ENCODE results near the gene SIX1. TPM values are rescaled to one million over a fixed set of nuclear protein-coding genes. Genes with fewer than 3 reads are reported as not detected.

Gene SIX1
- total RNA-seq, 4 donors from 2014 or later: 0.31 to 0.64 TPM; not detected in 2

DNA sequence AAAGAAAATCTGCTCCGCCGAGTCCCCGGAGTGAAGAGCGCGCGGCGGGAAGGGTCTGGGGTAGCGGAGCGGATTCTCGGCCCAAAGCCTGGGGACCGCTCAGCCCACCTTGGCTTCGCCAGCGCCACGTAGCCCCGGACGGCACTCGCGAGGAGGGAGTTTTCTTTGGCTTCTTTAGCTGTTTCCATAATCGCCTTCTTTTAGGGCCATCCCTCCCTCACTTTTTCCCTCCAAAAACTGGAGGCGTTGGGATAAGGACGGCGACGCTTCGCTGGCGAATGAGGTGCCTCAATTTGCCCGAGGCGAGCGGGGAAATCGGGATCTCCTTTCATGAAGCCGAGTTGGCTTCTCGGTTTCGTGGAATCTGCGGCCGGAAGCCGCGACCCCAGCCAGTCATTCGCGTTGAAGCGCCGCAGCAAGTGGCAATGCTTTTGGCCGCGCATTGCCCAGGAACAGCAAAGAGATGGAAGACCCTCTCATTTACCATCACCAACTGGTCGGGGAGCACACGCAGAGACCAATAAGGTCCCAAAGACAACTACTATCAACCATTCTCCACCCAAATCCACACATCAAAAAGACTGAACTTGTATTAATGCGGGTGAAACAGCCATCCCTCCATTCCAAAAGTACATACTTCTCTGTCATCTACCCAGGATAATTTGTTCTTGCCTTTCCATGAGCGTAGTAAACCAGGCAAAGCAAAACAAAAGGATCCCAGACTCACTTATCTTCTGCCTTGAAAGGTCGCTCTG is 8.4 kb upstream of the SIX1 start:
- Histone ChIP-seq H3K4me3 (peak overlapping the region; percentile 66), H3K36me3 (no peaks in the 10 kb centered on the region), H3K27ac (no peak overlapping the region), H3K9me3 (no peaks in the 10 kb centered on the region), H3K4me1 (peaks cover 44% of the 10 kb centered on the region), H3K27me3 (peaks cover 98% of the 10 kb centered on the region)
- TF ChIP-seq POLR2AphosphoS5 (IDR thresholded peaks at IDR 0.05) (no peak), POLR2A (IDR thresholded peaks at IDR 0.05) (no peak), EP300 (IDR thresholded peaks at IDR 0.05) (no peak)
- TF ChIP-seq, protein P1, sequence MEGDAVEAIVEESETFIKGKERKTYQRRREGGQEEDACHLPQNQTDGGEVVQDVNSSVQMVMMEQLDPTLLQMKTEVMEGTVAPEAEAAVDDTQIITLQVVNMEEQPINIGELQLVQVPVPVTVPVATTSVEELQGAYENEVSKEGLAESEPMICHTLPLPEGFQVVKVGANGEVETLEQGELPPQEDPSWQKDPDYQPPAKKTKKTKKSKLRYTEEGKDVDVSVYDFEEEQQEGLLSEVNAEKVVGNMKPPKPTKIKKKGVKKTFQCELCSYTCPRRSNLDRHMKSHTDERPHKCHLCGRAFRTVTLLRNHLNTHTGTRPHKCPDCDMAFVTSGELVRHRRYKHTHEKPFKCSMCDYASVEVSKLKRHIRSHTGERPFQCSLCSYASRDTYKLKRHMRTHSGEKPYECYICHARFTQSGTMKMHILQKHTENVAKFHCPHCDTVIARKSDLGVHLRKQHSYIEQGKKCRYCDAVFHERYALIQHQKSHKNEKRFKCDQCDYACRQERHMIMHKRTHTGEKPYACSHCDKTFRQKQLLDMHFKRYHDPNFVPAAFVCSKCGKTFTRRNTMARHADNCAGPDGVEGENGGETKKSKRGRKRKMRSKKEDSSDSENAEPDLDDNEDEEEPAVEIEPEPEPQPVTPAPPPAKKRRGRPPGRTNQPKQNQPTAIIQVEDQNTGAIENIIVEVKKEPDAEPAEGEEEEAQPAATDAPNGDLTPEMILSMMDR (IDR thresholded peaks at IDR 0.05): no peak
- DNase-seq (ENCODE audit: low spot score in 2 of 2): no peak
- WGBS: 4% methylated on average over 44 of the region's 47 CpGs

DNA sequence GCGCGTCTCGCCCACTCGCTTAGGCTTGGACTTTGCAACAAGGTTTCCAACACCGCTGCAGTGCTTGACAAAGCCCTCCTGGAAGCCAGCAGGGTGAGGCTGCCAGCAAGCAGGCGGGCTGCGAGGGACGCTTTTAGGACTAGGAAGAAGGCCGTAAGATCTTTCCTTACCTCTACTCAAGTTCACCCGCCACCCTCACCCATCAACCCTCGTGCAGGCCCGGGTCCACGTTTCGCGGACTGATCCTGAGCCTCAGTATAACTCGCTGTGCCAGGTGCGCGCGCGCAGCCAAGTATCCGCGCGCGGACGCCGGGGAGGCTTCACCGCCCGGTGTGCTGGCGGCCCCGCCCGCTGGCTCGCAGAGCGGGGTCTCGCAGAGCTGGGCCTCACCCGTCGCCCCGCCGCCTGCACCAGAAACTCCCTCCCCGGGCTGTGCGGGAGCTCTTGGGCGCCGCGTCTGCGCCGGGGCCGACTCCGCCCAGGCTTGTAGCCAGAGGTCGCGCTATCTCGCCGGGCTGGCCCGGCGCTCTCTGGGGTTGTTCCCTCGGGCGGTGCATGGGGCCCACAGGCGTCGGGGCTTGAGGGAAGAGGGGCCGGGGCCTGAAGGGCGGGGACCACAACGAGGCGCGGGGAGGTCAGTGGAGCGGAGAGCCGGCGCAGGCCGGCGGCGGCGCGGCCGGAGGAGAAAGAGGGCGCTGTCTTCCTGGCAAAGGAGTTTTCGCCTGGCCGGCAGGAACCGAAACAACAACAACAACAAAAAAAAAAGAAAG is 7.6 kb upstream of the SIX1 start:
- Histone ChIP-seq H3K4me1 (peaks cover 52% of the 10 kb centered on the region), H3K36me3 (no peaks in the 10 kb centered on the region), H3K9me3 (no peaks in the 10 kb centered on the region), H3K27me3 (peaks cover 99% of the 10 kb centered on the region), H3K27ac (no peak overlapping the region), H3K4me3 (peak overlapping the region; percentile 66)
- WGBS: 3% methylated on average over 40 of the region's 75 CpGs
- peak in 1 of 2 donors; percentile 60 for DNase-seq (ENCODE audit: low spot score in 2 of 2)
- TF ChIP-seq EP300 (IDR thresholded peaks at IDR 0.05): no peak
- TF ChIP-seq POLR2AphosphoS5 (IDR thresholded peaks at IDR 0.05): no peak
- TF ChIP-seq POLR2A (IDR thresholded peaks at IDR 0.05): no peak
- TF ChIP-seq, protein P1 (IDR thresholded peaks at IDR 0.05): no peak

DNA sequence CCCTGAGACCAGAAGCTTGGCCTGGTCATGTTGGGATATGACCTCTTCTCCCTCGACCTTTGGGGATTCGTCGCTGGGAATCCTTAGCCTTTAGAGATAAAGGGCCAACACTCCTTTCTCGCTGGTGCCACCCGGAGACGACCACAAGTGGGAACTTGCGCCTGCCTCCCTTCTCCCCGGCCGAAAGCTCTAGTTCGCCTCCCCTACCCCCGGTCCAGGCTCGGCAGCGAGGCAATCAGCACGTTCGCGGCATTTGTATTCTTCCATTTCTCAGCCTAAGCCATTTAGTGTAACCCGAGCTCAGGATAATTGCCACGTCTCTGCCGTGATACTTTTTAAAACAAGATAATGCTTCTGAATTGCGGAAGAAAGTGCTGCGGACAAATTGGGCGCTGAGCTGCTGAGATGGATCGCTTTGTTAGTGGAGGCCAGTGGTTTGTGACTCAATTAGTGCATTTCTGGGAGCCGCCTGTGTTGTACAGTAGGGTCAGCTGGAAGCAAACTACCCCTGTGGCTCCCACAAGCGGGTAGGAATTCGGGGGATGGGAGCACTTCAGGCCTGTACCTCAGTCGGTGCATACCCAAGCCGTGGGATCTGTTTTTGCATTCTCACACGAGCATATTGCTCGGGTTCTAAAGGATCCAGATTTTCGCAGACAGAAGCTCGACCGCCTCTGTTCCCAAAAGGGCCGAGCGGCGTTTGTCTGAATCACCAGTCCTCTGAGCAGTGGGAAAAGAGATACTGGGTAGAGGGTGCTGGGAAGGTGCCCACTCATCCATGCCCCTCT is 6.8 kb upstream of the SIX1 start:
- TF ChIP-seq EP300 (IDR thresholded peaks at IDR 0.05): no peak
- no peak for TF ChIP-seq POLR2A (IDR thresholded peaks at IDR 0.05)
- TF ChIP-seq, protein P1 (IDR thresholded peaks at IDR 0.05): no peak
- TF ChIP-seq POLR2AphosphoS5 (IDR thresholded peaks at IDR 0.05): no peak
- H3K36me3 ChIP-seq: no peaks in the 10 kb centered on the region
- no peak overlapping the region for H3K27ac ChIP-seq
- no peaks in the 10 kb centered on the region for H3K9me3 ChIP-seq
- H3K4me3 ChIP-seq: peak overlapping the region; percentile 66
- H3K27me3 ChIP-seq: peaks cover 99% of the 10 kb centered on the region
- 36% methylated on average over 27 of the region's 36 CpGs for WGBS
- peaks cover 54% of the 10 kb centered on the region for H3K4me1 ChIP-seq
- no peak for DNase-seq (ENCODE audit: low spot score in 2 of 2)

DNA sequence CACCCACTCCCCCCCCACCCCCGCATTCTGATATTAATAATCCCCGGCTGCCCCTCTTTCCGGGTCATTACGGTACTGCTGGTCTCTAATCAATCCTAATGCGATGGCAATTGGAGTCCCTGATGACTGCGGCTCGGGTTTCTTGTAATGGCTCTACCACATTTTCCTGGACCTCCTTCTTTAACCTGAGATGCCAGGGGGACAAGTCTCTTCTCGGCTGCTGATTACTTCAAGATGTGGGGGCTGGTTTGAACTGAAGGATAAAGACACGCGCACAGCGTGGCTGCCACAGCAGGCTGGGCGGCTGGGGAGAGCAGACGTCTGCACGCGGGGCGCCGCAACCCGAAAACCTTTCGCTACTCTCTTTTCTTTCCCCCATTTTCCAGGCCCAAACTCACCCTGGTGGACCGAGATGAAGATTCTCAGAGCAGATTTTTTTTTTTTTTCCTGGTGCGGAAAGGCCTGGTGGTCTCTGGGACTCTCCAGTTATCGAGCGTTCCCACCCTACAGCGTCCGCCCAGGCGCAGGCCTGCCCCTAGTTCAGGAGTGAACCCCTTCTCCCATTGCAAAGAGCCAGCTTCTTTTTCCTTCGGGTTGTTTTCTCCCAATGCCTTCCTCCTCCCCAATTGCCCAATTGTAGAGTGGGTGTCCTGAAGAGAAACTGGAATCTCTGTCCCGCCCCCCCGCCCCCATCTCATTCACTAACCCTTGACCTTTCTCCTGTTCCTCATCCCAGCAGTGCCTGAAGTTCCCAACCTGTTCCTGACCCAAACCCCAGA is 6.0 kb upstream of the SIX1 start:
- Histone ChIP-seq H3K4me3 (peak overlapping the region; percentile 9), H3K4me1 (peaks cover 55% of the 10 kb centered on the region), H3K27me3 (peaks cover 99% of the 10 kb centered on the region), H3K36me3 (no peaks in the 10 kb centered on the region), H3K9me3 (no peaks in the 10 kb centered on the region), H3K27ac (no peak overlapping the region)
- no peak for DNase-seq (ENCODE audit: low spot score in 2 of 2)
- no peak for TF ChIP-seq EP300 (IDR thresholded peaks at IDR 0.05)
- no peak for TF ChIP-seq POLR2AphosphoS5 (IDR thresholded peaks at IDR 0.05)
- TF ChIP-seq, protein P1 (IDR thresholded peaks at IDR 0.05): no peak
- no peak for TF ChIP-seq POLR2A (IDR thresholded peaks at IDR 0.05)
- WGBS: 31% methylated on average over 29 of the region's 29 CpGs
